ENCODE data around the gene OR52E5.

The OR52E5 gene

GRCh38 chr11:5922749-5923426 lies 29.9 kb downstream of the OR52E5 start:
- TF ChIP-seq REST (IDR thresholded peaks at IDR 0.05; ENCODE audit: insufficient read depth in 1 of 2, low read depth in 2 of 2, low read length in 2 of 2) (no peak), TAF1 (IDR thresholded peaks at IDR 0.05; ENCODE audit: borderline replicate concordance, insufficient read depth, low read length) (no peak), SIN3A (IDR thresholded peaks at IDR 0.05; ENCODE audit: borderline replicate concordance, insufficient read depth, low read length) (no peak), FOXP2 (optimal IDR thresholded peaks at IDR 0.05; ENCODE audit: borderline replicate concordance, extremely low read depth, extremely low read length, insufficient read depth) (no peak), POLR2AphosphoS5 (IDR thresholded peaks at IDR 0.05; ENCODE audit: low read depth, low read length) (no peak)

GRCh38 chr11:5923427-5923776 lies 30.4 kb downstream of the OR52E5 start:
- TF ChIP-seq FOXP2 (optimal IDR thresholded peaks at IDR 0.05; ENCODE audit: borderline replicate concordance, extremely low read depth, extremely low read length, insufficient read depth) (no peak), REST (IDR thresholded peaks at IDR 0.05; ENCODE audit: insufficient read depth in 1 of 2, low read depth in 2 of 2, low read length in 2 of 2) (no peak), POLR2AphosphoS5 (IDR thresholded peaks at IDR 0.05; ENCODE audit: low read depth, low read length) (no peak)

- no peak for TF ChIP-seq SIN3A (IDR thresholded peaks at IDR 0.05; ENCODE audit: borderline replicate concordance, insufficient read depth, low read length)
- TF ChIP-seq POLR2AphosphoS5 (IDR thresholded peaks at IDR 0.05; ENCODE audit: low read depth, low read length) = no peak
- no peak for TF ChIP-seq FOXP2 (optimal IDR thresholded peaks at IDR 0.05; ENCODE audit: borderline replicate concordance, extremely low read depth, extremely low read length, insufficient read depth)
- no peak for TF ChIP-seq REST (IDR thresholded peaks at IDR 0.05; ENCODE audit: insufficient read depth in 1 of 2, low read depth in 2 of 2, low read length in 2 of 2)
- TF ChIP-seq TAF1 (IDR thresholded peaks at IDR 0.05; ENCODE audit: borderline replicate concordance, insufficient read depth, low read length) = no peak
Measured at GRCh38 chr11:5923794-5924193, 30.8 kb downstream of the OR52E5 start.

- no peak for TF ChIP-seq POLR2AphosphoS5 (IDR thresholded peaks at IDR 0.05; ENCODE audit: low read depth, low read length)
- no peak for TF ChIP-seq FOXP2 (optimal IDR thresholded peaks at IDR 0.05; ENCODE audit: borderline replicate concordance, extremely low read depth, extremely low read length, insufficient read depth)
- no peak for TF ChIP-seq TAF1 (IDR thresholded peaks at IDR 0.05; ENCODE audit: borderline replicate concordance, insufficient read depth, low read length)
- TF ChIP-seq SIN3A (IDR thresholded peaks at IDR 0.05; ENCODE audit: borderline replicate concordance, insufficient read depth, low read length) = no peak
Measured at GRCh38 chr11:5928271-5928670, 35.3 kb downstream of the OR52E5 start.

GRCh38 chr11:5928811-5929210 lies 35.8 kb downstream of the OR52E5 start:
- no peak for TF ChIP-seq POLR2AphosphoS5 (IDR thresholded peaks at IDR 0.05; ENCODE audit: low read depth, low read length)
- no peak for TF ChIP-seq TAF1 (IDR thresholded peaks at IDR 0.05; ENCODE audit: borderline replicate concordance, insufficient read depth, low read length)
- no peak for TF ChIP-seq SIN3A (IDR thresholded peaks at IDR 0.05; ENCODE audit: borderline replicate concordance, insufficient read depth, low read length)
- TF ChIP-seq FOXP2 (optimal IDR thresholded peaks at IDR 0.05; ENCODE audit: borderline replicate concordance, extremely low read depth, extremely low read length, insufficient read depth) = no peak
- no peak for TF ChIP-seq REST (IDR thresholded peaks at IDR 0.05; ENCODE audit: insufficient read depth in 1 of 2, low read depth in 2 of 2, low read length in 2 of 2)
